Measurements from ENCODE around the gene FOXP2.

The FOXP2 gene

GRCh38 chr7:114660126-114660486 is 245.5 kb downstream of the FOXP2 start:
- DNase-seq = no peak

GRCh38 chr7:114660753-114661152 is 246.1 kb downstream of the FOXP2 start:
- no peak for DNase-seq

GRCh38 chr7:114662002-114662677 is 247.5 kb downstream of the FOXP2 start:
- no peak for DNase-seq

GRCh38 chr7:114663502-114663901 is 248.9 kb downstream of the FOXP2 start:
- no peak for DNase-seq

GRCh38 chr7:114670676-114671075 is 256.1 kb downstream of the FOXP2 start:
- no peak for DNase-seq

GRCh38 chr7:114671563-114672123 is 257.0 kb downstream of the FOXP2 start:
- DNase-seq = no peak

- no peak for DNase-seq
These were observed 263.5 kb downstream of the FOXP2 start for GRCh38 chr7:114678116-114678515.

GRCh38 chr7:114687238-114687637 is 272.6 kb downstream of the FOXP2 start:
- DNase-seq = no peak

GRCh38 chr7:114688443-114689055 is 273.9 kb downstream of the FOXP2 start:
- no peak for DNase-seq

- no peak for DNase-seq
These were observed 274.8 kb downstream of the FOXP2 start for GRCh38 chr7:114689406-114689805.

- DNase-seq = no peak
These were observed 277.0 kb downstream of the FOXP2 start for GRCh38 chr7:114691605-114692004.

- DNase-seq = no peak
These were observed 280.6 kb downstream of the FOXP2 start for GRCh38 chr7:114695182-114695581.

- DNase-seq = no peak
These were observed 285.8 kb downstream of the FOXP2 start for GRCh38 chr7:114700247-114700928.

GRCh38 chr7:114703677-114704076 is 289.1 kb downstream of the FOXP2 start:
- no peak for DNase-seq

GRCh38 chr7:114708646-114709045 is 294.0 kb downstream of the FOXP2 start:
- DNase-seq = no peak

- no peak for DNase-seq
These were observed 295.9 kb downstream of the FOXP2 start for GRCh38 chr7:114710499-114710898.

- no peak for DNase-seq
These were observed 296.6 kb downstream of the FOXP2 start for GRCh38 chr7:114711241-114711640.

GRCh38 chr7:114715907-114716306 is 301.3 kb downstream of the FOXP2 start:
- no peak for DNase-seq

- DNase-seq = no peak
These were observed 304.2 kb downstream of the FOXP2 start for GRCh38 chr7:114718861-114719260.

- no peak for DNase-seq
These were observed 306.1 kb downstream of the FOXP2 start for GRCh38 chr7:114720725-114721124.

GRCh38 chr7:114722562-114722961 is 307.9 kb downstream of the FOXP2 start:
- DNase-seq = no peak

GRCh38 chr7:114723308-114723707 is 308.7 kb downstream of the FOXP2 start:
- no peak for DNase-seq

GRCh38 chr7:114740095-114740494 is 325.5 kb downstream of the FOXP2 start:
- DNase-seq = no peak

- no peak for DNase-seq
These were observed 326.3 kb downstream of the FOXP2 start for GRCh38 chr7:114740941-114741340.

Data from right forelimb (tissue), 1 donor.